GM19467 (cell line): ENCODE data around the gene APBA3.

ENCODE experiments used
- ATAC-seq: cut with Tn5 transposase; IDR thresholded peaks from one replicate; pipeline ENCODE4 v1.9.1; 2021; ENCODE audit warnings: mild to moderate bottlenecking, moderate library complexity; ENCODE audit not compliant: unreplicated experiment

Gene APBA3

GRCh38 chr19:3761382-3762129 is at the start of gene APBA3:
APBA3 (minus strand) TSS chr19:3761692; CDS start chr19:3760264, 1,428 bp downstream.
- ATAC-seq, result peak; percentile 41

DNA sequence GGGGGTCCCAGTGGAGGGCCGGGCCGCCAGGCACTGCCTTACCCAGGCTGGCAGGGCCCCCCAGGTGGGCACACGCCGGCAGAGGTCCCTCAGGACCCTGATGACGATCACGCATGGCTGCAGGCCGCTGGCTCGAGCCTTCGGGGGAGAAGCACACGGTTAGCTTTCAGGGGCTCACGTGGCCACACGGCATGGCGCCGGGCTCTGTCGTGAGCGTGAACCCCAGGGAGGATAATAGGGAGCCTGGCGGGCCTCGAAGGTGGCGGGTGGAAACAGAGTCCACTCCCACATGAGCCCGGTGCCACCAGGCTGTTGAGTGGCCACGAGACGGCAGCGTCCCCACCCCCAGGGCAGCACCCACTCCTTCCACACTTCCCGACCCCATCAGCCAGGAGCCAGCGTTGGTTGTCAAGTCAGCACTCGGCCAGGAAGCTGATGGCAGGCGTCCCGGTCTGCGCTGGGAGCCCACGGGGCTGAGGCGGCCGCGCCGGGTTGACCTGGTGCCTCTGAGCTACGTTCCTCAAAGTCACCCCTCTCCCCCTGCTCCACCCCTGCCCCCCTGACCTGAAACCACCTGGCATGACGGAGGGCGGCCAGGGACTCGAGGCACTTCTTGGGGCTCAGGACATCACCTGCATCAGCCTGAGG is 49.3 kb upstream of the APBA3 start:
- peak; percentile 13 for ATAC-seq

DNA sequence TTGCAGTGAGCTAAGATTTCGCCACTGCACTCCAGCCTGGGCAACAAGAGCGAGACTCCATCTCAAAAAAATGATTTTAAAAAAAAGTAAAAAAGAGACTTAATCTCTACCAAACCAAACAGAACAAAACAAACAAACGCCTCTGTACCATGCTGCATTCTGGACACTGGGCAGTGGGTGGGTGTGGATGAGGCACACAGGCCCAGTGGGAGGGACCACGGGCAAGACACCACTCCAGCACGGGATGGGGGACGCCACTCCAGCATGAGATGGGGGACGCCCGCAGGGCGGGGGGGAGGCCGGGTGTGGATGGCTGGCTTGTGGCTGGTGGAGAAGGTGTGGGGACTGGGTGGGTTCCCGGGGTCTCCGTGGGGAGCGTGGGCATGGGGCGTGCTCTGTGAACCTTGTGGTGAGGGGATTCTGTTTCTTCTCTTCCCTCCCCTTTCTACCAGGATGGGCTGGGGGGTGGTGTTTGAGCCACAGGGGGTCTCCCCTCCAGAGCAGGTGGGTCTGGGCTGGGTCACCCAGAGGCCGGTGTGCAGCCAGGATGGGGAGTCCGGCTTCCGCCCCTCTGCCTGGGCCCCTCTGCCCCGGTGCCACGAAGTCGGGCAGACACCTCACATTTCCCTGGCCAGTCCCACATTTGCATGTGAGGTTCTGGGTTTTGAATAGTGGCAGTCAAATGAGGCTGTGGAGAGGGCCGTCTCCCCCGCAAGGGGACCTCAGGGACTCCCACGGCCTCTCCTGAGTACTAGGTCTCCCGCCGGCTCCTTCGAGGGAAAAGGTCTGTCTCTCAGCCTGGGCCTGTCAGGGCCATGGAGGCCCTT is 48.6 kb upstream of the APBA3 start:
- ATAC-seq, result peak; percentile 46

DNA sequence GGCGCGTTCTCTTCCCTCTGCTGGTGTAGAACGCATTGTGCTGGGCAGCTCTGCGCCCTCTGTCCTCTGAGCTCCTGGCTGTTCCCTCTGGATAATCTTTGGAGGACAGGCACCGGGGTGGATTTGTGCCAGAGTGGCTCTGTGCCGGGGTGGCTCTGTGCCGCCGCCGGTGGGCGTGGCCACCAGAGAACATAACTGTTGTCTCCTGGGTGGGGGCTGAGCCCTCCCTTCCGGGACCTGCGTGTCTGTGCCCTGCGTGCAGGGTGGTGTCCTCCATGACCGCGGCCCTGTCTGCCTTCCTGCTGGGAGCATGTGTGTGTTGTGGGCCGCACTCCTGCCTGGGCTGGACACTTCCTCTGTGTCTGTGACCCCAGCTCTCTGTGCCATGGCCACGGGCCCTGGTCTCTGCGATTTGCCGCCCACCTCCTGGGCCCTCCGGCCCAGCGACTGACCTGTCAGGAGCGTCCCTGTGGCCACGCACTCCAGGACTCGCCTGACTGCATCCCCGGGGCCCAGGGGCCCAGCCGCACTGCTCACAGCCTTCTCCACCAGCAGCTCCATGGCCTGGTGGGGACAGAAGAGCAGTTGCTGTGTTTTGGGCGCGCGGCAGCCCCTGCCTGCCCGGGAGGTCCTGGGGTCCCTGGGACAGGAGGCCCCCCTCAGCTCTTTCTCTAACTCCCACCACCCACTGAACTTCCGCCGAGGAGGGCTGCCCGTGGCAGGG is 47.1 kb upstream of the APBA3 start:
- ATAC-seq, result no peak

DNA sequence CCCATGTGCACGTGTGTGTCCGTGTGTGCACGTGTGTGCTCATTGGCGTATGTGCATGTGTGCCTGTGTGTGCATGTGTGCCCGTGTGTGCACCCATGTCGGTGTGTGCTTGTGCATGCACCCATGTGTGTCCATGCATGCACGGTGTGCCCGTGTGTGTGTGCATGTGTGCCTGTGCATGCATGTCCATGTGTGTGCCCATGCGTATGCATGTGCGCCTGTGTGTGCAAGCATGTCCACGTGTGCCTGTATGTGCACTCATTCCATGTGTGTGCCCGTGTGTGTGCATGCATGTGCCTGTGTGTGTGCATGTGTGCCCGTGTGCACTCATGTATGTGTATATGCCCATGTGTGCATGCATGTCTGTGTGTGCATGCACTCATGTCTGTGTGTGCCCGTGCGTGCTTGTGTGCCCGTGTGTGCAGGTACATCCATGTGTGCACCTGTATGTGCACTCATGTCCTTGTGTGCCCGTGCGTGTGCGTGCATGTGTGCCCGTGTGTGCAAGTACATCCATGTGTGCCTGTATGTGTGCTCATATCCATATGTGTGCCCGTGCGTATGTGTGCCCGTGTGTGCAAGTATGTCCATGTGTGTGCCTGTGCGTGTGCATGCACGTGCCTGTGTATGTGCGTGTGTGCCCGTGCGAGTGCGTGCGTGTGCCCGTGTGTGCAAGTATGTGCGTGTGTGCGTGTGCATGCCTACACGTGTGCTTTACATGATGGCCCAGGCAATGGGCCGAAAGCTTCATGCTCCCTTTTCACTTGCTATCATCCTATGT is 46.3 kb upstream of the APBA3 start:
- no peak for ATAC-seq

DNA sequence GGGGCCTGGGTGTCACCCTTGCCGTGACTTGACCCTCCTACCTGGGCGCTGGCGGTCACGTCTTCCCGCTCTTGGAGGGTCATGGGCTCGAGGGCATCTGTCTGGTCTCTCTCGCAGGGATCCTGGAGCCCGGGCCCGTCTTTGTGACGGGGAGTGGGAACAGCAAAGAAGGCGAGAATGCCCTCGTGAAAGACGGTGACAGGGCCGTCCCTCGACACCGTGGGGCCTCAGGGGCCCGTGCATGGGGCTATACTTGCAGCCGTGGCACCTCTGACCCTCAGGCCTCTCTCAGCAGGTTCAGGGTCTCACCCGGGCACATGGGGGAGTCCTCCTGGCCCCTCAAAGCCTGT is 45.6 kb upstream of the APBA3 start:
- no peak for ATAC-seq

GRCh38 chr19:3805859-3806258 is 44.4 kb upstream of the APBA3 start:
- no peak for ATAC-seq

DNA sequence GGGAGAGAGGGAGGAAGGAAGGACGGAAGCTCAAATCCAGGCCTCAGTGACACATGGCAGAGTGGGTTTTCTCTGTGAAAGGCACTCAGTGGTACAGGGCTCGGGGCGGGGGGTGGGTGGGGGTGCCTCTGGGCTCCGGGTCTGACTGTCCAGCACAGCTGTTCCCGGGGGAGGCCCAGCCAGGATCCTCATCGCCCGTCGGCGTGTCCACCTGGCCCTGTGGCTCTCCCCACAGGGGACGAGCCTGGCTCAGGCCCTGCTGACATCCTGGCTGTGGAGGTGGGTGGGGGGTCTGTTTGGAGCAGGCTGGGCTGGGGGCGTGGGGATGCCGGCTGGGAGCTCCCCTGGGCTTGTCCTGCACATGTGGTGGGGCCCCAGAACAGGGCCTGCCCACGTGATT is 42.9 kb upstream of the APBA3 start:
- ATAC-seq, result no peak

DNA sequence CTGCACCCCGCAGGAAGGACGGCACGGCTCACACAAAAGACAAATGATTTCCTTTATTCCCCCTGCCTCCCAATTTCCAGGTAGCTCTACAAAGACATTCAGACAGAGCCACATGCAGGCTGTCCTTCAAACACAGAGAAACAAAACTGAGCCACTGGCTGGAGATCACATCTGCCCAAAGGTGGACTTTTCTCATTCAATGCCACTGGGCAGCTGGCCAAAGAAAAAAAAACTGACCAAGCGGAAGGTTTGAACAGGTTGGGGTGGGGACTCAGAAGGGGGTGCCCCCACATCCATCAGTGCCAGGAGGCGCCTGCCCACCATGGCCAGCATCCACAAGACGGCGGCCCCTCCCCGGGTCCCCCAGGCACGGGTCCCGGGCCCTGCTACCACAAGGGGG is 42.5 kb upstream of the APBA3 start:
- no peak for ATAC-seq

GRCh38 chr19:3803114-3803888 is 41.8 kb upstream of the APBA3 start:
- no peak for ATAC-seq

- ATAC-seq, result no peak
These were observed 40.1 kb upstream of the APBA3 start for GRCh38 chr19:3801412-3802096.

- no peak for ATAC-seq
These were observed 39.5 kb upstream of the APBA3 start for GRCh38 chr19:3800996-3801395.

DNA sequence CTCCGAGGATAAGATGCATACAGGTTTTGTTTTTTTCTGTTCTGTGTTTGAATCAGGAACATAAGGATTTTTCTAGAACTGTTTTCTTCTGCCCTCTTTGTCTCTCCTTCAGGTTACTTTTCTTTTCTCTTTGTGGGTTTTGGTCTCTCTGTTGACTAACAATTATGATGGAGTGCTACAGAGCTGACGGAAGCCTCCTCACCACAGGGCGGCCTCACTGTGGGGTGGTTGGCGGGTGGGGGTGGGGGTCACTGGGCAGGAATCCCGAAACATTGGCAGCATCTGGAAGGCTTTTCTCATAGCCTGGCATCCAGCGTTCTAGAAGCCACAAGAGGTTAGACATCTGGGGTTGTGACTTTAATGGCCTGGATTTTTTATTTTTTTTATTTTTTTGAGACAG is 36.6 kb upstream of the APBA3 start:
- ATAC-seq, result no peak

GRCh38 chr19:3796358-3796757 is 34.9 kb upstream of the APBA3 start:
- ATAC-seq, result no peak

DNA sequence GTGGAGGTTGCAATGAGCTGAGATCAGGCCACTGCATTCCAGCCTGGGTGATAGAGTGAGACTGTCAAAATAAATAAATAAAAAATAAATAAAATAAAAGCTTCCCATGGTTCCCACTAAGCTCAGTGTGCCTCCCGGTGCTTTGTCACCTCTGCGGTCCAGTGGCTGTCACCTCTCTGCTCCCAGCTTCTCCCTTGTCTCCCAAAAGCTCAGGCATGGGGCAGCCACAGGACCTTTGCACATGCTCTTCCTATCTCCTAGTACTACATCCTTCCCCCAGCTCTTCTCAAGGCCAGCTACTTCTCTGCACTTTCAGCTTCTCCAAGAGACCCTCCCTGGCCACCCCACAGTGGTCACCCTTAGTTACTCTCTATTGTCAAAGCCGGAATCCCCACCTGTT is 32.3 kb upstream of the APBA3 start:
- ATAC-seq, result no peak

DNA sequence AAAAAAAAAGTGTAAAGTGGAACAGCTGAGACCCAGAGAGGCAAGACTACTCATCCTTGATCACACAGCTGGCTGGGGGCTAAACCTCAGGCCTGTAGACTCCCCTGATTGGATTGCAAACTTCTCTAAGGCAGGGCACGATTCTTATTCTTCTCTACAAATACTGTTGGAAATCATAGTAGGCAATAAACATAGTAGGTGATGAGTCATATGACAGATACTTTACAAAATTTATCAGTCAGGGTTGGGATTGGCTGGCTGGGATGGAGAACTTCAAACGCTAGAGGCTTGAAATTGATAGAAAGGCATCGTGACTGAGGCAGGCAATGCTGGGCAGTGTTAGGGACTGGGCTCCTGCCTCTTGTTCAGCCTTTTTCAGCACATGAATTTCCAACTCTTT is 30.6 kb upstream of the APBA3 start:
- ATAC-seq, result no peak

- ATAC-seq, result no peak
These were observed 29.4 kb upstream of the APBA3 start for GRCh38 chr19:3790941-3791340.

- no peak for ATAC-seq
These were observed 28.8 kb upstream of the APBA3 start for GRCh38 chr19:3790209-3790734.
